ENCODE data around the gene XXYLT1. TPM values are rescaled to one million over a fixed set of nuclear protein-coding genes. Genes with fewer than 3 reads are reported as not detected.
A peak's percentile ranks its signal among the peaks of the same experiment; 100 is the strongest.

The XXYLT1 gene
- total RNA-seq, 1 donor from 2014 or later, result 25.4 TPM

GRCh38 chr3:195079636-195080035 lies 191.3 kb downstream of the XXYLT1 start:
- TF ChIP-seq CTCF (IDR thresholded peaks at IDR 0.05; ENCODE audit: unreplicated experiment), result no peak
- DNase-seq (ENCODE audit: low spot score, unreplicated experiment), result no peak
- H3K36me3 Mint-ChIP-seq (ENCODE audit: insufficient read depth), result no peaks in the 10 kb centered on the region
- H3K4me3 Mint-ChIP-seq (ENCODE audit: low read depth), result no peak overlapping the region
- H3K27me3 Mint-ChIP-seq, result no peaks in the 10 kb centered on the region
- peak overlapping the region; percentile 36 for H3K27ac Mint-ChIP-seq
- peaks cover 17% of the 10 kb centered on the region for H3K4me1 Mint-ChIP-seq (ENCODE audit: low read depth)
- H3K9me3 Mint-ChIP-seq (ENCODE audit: low read depth), result no peaks in the 10 kb centered on the region

- Mint-ChIP-seq H3K4me3 (ENCODE audit: low read depth) (no peak overlapping the region), H3K9me3 (ENCODE audit: low read depth) (no peaks in the 10 kb centered on the region), H3K36me3 (ENCODE audit: insufficient read depth) (no peaks in the 10 kb centered on the region), H3K27me3 (no peaks in the 10 kb centered on the region), H3K27ac (no peak overlapping the region), H3K4me1 (ENCODE audit: low read depth) (peaks cover 17% of the 10 kb centered on the region)
- DNase-seq (ENCODE audit: low spot score, unreplicated experiment), result no peak
- TF ChIP-seq CTCF (IDR thresholded peaks at IDR 0.05; ENCODE audit: unreplicated experiment), result no peak
These were observed 192.0 kb downstream of the XXYLT1 start for GRCh38 chr3:195078891-195079440.

DNA sequence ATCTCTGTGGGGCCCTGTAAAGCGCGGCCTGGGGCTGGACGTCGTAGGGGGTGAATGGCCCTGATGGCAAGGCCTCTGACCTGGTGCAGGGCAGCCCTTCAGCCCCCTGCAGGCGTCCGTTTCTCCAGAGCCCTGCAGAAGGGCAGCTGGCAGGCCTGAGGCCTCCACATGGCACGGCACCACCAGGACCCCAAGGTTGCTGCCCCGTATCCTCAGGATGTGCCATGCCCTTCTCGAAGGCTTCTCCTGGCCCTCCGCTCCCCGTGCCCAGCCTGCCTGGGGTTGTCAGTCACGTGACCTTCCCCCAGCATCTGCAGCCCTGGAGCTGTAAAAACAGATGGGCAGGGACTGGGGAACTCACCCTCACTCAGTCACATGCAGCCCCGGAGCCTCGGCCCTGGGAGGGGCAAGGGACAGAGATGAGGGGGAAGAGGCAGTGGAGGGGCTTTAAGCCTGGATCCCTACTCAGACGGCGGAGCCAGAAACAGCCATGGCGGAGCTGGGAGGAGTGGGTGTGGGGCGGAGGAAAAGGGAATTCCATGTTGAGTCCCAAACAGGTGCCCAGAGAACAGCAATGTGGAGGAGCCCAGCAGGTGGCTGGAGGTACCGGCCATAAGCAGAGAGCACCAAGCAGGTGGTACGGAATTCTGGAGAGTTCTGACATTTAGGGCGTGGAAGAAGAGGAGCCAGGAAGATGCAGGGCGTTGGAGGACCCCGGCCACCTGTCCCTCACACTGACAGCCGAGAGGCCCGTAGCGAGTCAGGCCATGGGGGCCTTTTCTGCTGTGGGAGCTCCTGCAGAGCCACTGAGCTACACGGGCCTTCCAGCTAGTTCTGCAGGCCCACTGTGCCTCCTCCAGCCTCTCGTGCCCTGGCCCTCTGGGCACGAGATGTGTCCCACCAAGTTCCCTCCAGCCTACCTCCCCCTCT lies 193.1 kb downstream of the XXYLT1 start:
- no peak for TF ChIP-seq CTCF (IDR thresholded peaks at IDR 0.05; ENCODE audit: unreplicated experiment)
- H3K36me3 Mint-ChIP-seq (ENCODE audit: insufficient read depth), result no peaks in the 10 kb centered on the region
- H3K9me3 Mint-ChIP-seq (ENCODE audit: low read depth), result no peaks in the 10 kb centered on the region
- H3K27ac Mint-ChIP-seq, result no peak overlapping the region
- no peak for DNase-seq (ENCODE audit: low spot score, unreplicated experiment)
- peaks cover 17% of the 10 kb centered on the region for H3K4me1 Mint-ChIP-seq (ENCODE audit: low read depth)
- H3K27me3 Mint-ChIP-seq, result no peaks in the 10 kb centered on the region
- no peak overlapping the region for H3K4me3 Mint-ChIP-seq (ENCODE audit: low read depth)

DNA sequence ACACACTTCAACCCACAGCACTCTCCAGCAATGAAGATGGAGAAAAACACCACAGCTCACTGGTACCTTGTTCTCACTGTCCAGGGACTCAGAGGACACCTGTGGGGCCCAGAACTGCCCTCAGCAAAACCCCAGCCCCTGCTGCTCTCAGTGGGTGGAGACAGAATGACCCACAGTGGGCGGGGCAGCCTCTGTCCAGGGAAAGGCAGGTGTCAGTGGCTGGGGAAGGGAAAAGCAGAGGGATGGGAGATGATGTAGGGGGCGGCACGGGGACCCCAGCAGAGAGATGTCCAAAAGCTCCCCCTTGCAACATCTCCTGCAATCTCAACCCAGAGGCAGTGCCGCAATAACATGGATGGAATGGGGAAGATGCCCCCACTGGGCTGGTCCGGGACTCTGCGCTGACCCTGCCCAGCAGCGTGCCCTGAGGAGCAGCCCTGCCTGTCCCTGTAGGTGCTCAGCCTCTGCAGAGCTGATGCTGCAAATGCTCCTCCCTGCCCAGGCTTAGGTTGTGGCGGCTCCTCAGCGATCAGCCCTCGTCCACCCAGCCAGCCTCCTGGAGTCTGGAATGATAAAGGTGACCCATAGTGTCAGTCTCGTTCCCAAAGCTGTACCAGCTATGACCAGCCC lies 193.9 kb downstream of the XXYLT1 start:
- Mint-ChIP-seq H3K4me1 (ENCODE audit: low read depth) (peaks cover 17% of the 10 kb centered on the region), H3K9me3 (ENCODE audit: low read depth) (no peaks in the 10 kb centered on the region), H3K27me3 (no peaks in the 10 kb centered on the region), H3K36me3 (ENCODE audit: insufficient read depth) (no peaks in the 10 kb centered on the region), H3K27ac (no peak overlapping the region), H3K4me3 (ENCODE audit: low read depth) (no peak overlapping the region)
- DNase-seq (ENCODE audit: low spot score, unreplicated experiment), result no peak
- TF ChIP-seq CTCF (IDR thresholded peaks at IDR 0.05; ENCODE audit: unreplicated experiment), result no peak

All from progenitor cell of endocrine pancreas (in vitro differentiated cells).